Measurements from ENCODE around the gene SEPTIN8. TPM values are rescaled to one million over a fixed set of nuclear protein-coding genes. Genes with fewer than 3 reads are reported as not detected.

The SEPTIN8 gene
- total and polyA plus RNA-seq, 10 of the 15 experiments (the other 5 are each of a cell fraction or from before 2014, with no cell fraction given) = 6.1 to 96.1 (median 29.4) TPM

DNA sequence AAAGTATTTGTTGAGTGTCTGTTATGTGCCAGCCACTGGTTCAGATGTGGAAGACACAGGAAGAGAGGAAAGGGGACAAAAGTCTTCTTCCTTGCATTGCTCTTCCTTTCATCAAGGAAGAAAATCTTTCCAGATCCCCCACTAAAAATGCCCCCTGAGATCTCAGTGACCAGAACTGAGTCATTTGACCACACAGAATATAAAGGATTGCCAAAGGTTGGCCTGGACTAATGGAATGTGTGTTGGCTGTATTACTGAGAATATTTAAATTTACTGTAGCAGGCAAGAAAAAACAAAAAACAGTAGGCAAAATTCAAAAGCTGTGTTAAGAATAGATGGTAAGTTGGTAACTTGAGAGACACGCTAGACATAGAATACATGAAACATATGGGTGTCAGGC lies 10.0 kb upstream of the SEPTIN8 start:
- RAD21 ChIA-PET (ENCODE audit: unreplicated experiment) = interaction anchor here (1.4 kb wide), 1 partner anchor 14 kb away, joined by 8 read pairs; no protein-coding TSS in a partner anchor
- ATAC-seq (no peak), FAIRE-seq (no peak), DNase-seq (ENCODE audit: low read depth, low spot score) (no peak)
- H3K27ac ChIP-seq (ENCODE audit: control insufficient read depth, insufficient read depth) = no peak overlapping the region
- H3K4me1 ChIP-seq (ENCODE audit: control insufficient read depth, insufficient read depth, low read length) = 0 out of 2 replicates have a peak, but pooled peaks cover 3% of the 10 kb centered on the region
- POLR2A ChIA-PET = interaction anchor here (1.4 to 1.5 kb wide), 3 partner anchors 9 to 20 kb away, joined by 3 to 10 read pairs (median 4); no protein-coding TSS in a partner anchor
- CTCF ChIA-PET = no interaction called here
- no TSS peak for BruUV-seq (replicated peaks)
- H3K36me3 ChIP-seq (ENCODE audit: control insufficient read depth in 2 of 2, insufficient read depth in 2 of 2, low read length in 1 of 2) = no peaks in the 10 kb centered on the region
- SMC1A ChIA-PET (ENCODE audit: uncharacterized antibody, unreplicated experiment) = interaction anchor here (0.8 to 1.7 kb wide), 5 partner anchors 8 to 37 kb away, joined by 3 to 9 read pairs (median 3); no protein-coding TSS in a partner anchor
- no peak overlapping the region for H2AFZ ChIP-seq (ENCODE audit: control insufficient read depth, low read depth, low read length)
- TF ChIP-seq, protein P1, sequence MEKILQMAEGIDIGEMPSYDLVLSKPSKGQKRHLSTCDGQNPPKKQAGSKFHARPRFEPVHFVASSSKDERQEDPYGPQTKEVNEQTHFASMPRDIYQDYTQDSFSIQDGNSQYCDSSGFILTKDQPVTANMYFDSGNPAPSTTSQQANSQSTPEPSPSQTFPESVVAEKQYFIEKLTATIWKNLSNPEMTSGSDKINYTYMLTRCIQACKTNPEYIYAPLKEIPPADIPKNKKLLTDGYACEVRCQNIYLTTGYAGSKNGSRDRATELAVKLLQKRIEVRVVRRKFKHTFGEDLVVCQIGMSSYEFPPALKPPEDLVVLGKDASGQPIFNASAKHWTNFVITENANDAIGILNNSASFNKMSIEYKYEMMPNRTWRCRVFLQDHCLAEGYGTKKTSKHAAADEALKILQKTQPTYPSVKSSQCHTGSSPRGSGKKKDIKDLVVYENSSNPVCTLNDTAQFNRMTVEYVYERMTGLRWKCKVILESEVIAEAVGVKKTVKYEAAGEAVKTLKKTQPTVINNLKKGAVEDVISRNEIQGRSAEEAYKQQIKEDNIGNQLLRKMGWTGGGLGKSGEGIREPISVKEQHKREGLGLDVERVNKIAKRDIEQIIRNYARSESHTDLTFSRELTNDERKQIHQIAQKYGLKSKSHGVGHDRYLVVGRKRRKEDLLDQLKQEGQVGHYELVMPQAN (conservative IDR thresholded peaks at IDR 0.05) = no peak
- TF ChIP-seq, protein P2, sequence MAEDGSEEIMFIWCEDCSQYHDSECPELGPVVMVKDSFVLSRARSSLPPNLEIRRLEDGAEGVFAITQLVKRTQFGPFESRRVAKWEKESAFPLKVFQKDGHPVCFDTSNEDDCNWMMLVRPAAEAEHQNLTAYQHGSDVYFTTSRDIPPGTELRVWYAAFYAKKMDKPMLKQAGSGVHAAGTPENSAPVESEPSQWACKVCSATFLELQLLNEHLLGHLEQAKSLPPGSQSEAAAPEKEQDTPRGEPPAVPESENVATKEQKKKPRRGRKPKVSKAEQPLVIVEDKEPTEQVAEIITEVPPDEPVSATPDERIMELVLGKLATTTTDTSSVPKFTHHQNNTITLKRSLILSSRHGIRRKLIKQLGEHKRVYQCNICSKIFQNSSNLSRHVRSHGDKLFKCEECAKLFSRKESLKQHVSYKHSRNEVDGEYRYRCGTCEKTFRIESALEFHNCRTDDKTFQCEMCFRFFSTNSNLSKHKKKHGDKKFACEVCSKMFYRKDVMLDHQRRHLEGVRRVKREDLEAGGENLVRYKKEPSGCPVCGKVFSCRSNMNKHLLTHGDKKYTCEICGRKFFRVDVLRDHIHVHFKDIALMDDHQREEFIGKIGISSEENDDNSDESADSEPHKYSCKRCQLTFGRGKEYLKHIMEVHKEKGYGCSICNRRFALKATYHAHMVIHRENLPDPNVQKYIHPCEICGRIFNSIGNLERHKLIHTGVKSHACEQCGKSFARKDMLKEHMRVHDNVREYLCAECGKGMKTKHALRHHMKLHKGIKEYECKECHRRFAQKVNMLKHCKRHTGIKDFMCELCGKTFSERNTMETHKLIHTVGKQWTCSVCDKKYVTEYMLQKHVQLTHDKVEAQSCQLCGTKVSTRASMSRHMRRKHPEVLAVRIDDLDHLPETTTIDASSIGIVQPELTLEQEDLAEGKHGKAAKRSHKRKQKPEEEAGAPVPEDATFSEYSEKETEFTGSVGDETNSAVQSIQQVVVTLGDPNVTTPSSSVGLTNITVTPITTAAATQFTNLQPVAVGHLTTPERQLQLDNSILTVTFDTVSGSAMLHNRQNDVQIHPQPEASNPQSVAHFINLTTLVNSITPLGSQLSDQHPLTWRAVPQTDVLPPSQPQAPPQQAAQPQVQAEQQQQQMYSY (CRISPR knock-in tag; IDR thresholded peaks at IDR 0.05) = no peak
- TF ChIP-seq NFYB (IDR thresholded peaks at IDR 0.05; ENCODE audit: insufficient read depth, low read depth, low read length) (no peak), ZNF24 (IDR thresholded peaks at IDR 0.05) (no peak), GATAD2B (conservative IDR thresholded peaks at IDR 0.05; ENCODE audit: low read depth) (no peak), ZNF622 (IDR thresholded peaks at IDR 0.05) (no peak), SPI1 (IDR thresholded peaks at IDR 0.05; ENCODE audit: borderline replicate concordance, insufficient read depth, low read depth, low read length) (no peak), ESRRA (IDR thresholded peaks at IDR 0.05; ENCODE audit: low read length) (no peak), MTA2 (IDR thresholded peaks at IDR 0.05; ENCODE audit: low read depth) (no peak), NRF1 (conservative IDR thresholded peaks at IDR 0.05; ENCODE audit: low read depth, low read length) (no peak)
- intact Hi-C loops (cut with micrococcal nuclease; ENCODE audit: unreplicated experiment) = no loop called here
- H3K9me3 ChIP-seq (replicated peaks; ENCODE audit: control insufficient read depth, insufficient read depth, low read length) = no peaks in the 10 kb centered on the region
- 100% methylated on average over 1 of the region's 1 CpG for WGBS (ENCODE audit: insufficient coverage, insufficient replicate concordance, low lambda C conversion rate, missing lambda C conversion rate)
- no peak overlapping the region for H3K4me2 ChIP-seq (ENCODE audit: control insufficient read depth, insufficient read depth)
- no peak overlapping the region for H3K9ac ChIP-seq (ENCODE audit: control insufficient read depth, insufficient read depth, low read length)
- H3K79me2 ChIP-seq (ENCODE audit: control insufficient read depth, insufficient read depth, low read length) = no peaks in the 10 kb centered on the region
- H3K27me3 ChIP-seq (replicated peaks in 1 of 2; ENCODE audit: control insufficient read depth in 2 of 2, insufficient read depth in 2 of 2, low read length in 1 of 2) = no peaks in the 10 kb centered on the region
- H4K20me1 ChIP-seq (ENCODE audit: control insufficient read depth, insufficient read depth) = no peaks in the 10 kb centered on the region
- in situ Hi-C loops (cut with MboI) = no loop called here
- H3K4me3 ChIP-seq = no peak overlapping the region

Measured in GM12878 (cell line).